ENCODE data around the gene ADSS2.

Gene ADSS2

DNA sequence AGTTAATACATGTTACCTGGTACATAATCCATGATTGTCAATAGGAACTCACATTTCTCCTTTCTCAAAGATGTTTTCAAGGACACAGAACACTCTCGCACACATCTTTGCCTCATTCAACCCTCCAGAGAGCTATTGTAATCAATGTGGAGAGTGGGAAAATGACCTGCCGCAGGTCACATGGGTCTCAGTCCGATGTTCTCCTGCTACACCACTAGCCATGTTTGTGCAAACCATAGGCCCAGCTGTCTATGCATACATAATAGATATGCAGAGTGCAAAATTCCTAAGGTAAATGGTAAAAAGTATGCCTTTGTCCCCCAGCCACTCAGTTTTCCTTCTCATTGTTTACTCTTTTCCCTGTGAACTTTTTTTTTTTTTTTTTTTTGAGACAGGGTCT is 89.2 kb downstream of the ADSS2 start:
- no peak for DNase-seq

DNA sequence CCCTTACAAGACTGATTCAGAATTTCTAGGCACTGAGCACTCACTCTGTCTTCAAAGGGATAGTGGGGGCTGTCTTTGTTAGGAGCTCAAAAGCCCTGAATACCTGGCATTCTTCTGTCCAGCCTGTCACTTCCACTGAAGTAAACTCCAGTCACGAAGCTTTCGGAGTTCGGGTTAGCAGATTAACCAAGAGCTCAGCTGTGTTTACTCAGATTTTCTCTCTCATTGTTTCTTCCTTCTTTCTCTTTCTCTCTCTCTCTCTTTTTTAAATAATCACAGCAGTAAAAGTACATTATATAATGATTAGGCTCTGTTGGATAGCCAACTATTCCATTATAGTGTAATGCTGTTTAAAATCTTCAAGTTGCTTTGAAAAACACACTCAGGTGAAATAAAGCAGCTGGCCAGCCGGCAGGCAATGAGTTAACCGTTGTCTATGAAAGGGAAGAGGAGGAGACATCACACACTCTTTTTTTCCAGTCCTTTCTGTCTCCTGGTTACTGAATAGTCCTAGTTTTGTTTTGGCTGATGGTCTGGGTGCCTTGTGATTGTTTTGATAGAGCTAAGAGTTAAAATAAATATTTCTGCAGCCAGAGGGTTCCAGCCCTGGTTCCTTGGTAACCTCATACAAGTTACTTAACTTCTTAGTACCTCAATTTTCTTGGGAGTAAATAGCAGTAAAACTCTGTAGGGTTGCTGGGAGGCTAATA is 89.8 kb downstream of the ADSS2 start:
- no peak for DNase-seq
